ENCODE measurements around the gene DSG3.
A peak's percentile ranks its signal among the peaks of the same experiment; 100 is the strongest.
"Not testable (repeated sequence)": the region's sequence is repeated elsewhere in the genome, so short reads cannot be mapped to it uniquely, and the experiment has no call there.

Gene DSG3

GRCh38 chr18:31491586-31491985 is 44.0 kb downstream of the DSG3 start:
- Mint-ChIP-seq H3K36me3 (ENCODE audit: low read depth) (no peaks in the 10 kb centered on the region), H3K4me1 (ENCODE audit: low read depth) (no peaks in the 10 kb centered on the region)

GRCh38 chr18:31492671-31493070 is 45.1 kb downstream of the DSG3 start:
- Mint-ChIP-seq H3K27me3 (ENCODE audit: low read depth) (peaks cover 20% of the 10 kb centered on the region), H3K9me3 (no peaks in the 10 kb centered on the region), H3K36me3 (ENCODE audit: low read depth) (no peaks in the 10 kb centered on the region), H3K4me3 (no peak overlapping the region), H3K4me1 (ENCODE audit: low read depth) (no peaks in the 10 kb centered on the region), H3K27ac (no peak overlapping the region)

More at GRCh38 chr18:31491586-31491985, 44.0 kb downstream of the DSG3 start:
- Mint-ChIP-seq H3K4me3 (no peak overlapping the region), H3K27ac (no peak overlapping the region), H3K27me3 (ENCODE audit: low read depth) (peaks cover 10% of the 10 kb centered on the region), H3K9me3 (no peaks in the 10 kb centered on the region)

- H3K36me3 Mint-ChIP-seq (ENCODE audit: low read depth) = no peaks in the 10 kb centered on the region
- H3K27ac Mint-ChIP-seq = no peak overlapping the region
- H3K4me3 Mint-ChIP-seq = no peak overlapping the region
Observed at GRCh38 chr18:31493171-31493570, 45.6 kb downstream of the DSG3 start.

GRCh38 chr18:31493941-31494340 is 46.4 kb downstream of the DSG3 start:
- Mint-ChIP-seq H3K9me3 (no peaks in the 10 kb centered on the region), H3K36me3 (ENCODE audit: low read depth) (no peaks in the 10 kb centered on the region), H3K27me3 (ENCODE audit: low read depth) (peaks cover 26% of the 10 kb centered on the region), H3K4me3 (no peak overlapping the region), H3K4me1 (ENCODE audit: low read depth) (peaks cover 1% of the 10 kb centered on the region), H3K27ac (no peak overlapping the region)

More at GRCh38 chr18:31493171-31493570, 45.6 kb downstream of the DSG3 start:
- Mint-ChIP-seq H3K27me3 (ENCODE audit: low read depth) (peaks cover 20% of the 10 kb centered on the region), H3K4me1 (ENCODE audit: low read depth) (no peaks in the 10 kb centered on the region), H3K9me3 (no peaks in the 10 kb centered on the region)

- H3K4me3 Mint-ChIP-seq; H3K36me3 Mint-ChIP-seq (ENCODE audit: low read depth); H3K9me3 Mint-ChIP-seq; H3K27ac Mint-ChIP-seq; H3K4me1 Mint-ChIP-seq (ENCODE audit: low read depth): not testable (repeated sequence)
- H3K27me3 Mint-ChIP-seq (ENCODE audit: low read depth) = peaks cover 33% of the 10 kb centered on the region
Observed at GRCh38 chr18:31494705-31495244, 47.2 kb downstream of the DSG3 start.

- Mint-ChIP-seq H3K4me3 (no peak overlapping the region), H3K9me3 (no peaks in the 10 kb centered on the region), H3K4me1 (ENCODE audit: low read depth) (peaks cover 1% of the 10 kb centered on the region), H3K27ac (no peak overlapping the region), H3K27me3 (ENCODE audit: low read depth) (peaks cover 44% of the 10 kb centered on the region), H3K36me3 (ENCODE audit: low read depth) (no peaks in the 10 kb centered on the region)
Observed at GRCh38 chr18:31497404-31497835, 49.9 kb downstream of the DSG3 start.

- no peaks in the 10 kb centered on the region for H3K36me3 Mint-ChIP-seq (ENCODE audit: low read depth)
- no peaks in the 10 kb centered on the region for H3K9me3 Mint-ChIP-seq
- no peak within 1 kb of the TSS for H3K27ac Mint-ChIP-seq
- peak within 1 kb of the TSS; percentile 68 for H3K4me3 Mint-ChIP-seq
- H3K27me3 Mint-ChIP-seq (ENCODE audit: low read depth) = peaks cover 44% of the 10 kb centered on the region
- peaks cover 1% of the 10 kb centered on the region for H3K4me1 Mint-ChIP-seq (ENCODE audit: low read depth)
Observed at GRCh38 chr18:31497836-31498573, 50.5 kb downstream of the DSG3 start, which contains the start of gene DSG2. Gene DSG2 (plus strand): TSS chr18:31498177. CDS start chr18:31498252, 75 bp downstream.

GRCh38 chr18:31498574-31499524 is 51.3 kb downstream of the DSG3 start:
- H3K36me3 Mint-ChIP-seq (ENCODE audit: low read depth) = no peaks in the 10 kb centered on the region
- H3K4me1 Mint-ChIP-seq (ENCODE audit: low read depth) = peaks cover 1% of the 10 kb centered on the region
- H3K27me3 Mint-ChIP-seq (ENCODE audit: low read depth) = peaks cover 44% of the 10 kb centered on the region
- H3K27ac Mint-ChIP-seq = no peak overlapping the region
- peak overlapping the region; percentile 68 for H3K4me3 Mint-ChIP-seq
- H3K9me3 Mint-ChIP-seq = no peaks in the 10 kb centered on the region

- Mint-ChIP-seq H3K36me3 (ENCODE audit: low read depth) (no peaks in the 10 kb centered on the region), H3K27ac (no peak overlapping the region), H3K4me3 (no peak overlapping the region), H3K27me3 (ENCODE audit: low read depth) (peaks cover 44% of the 10 kb centered on the region), H3K9me3 (no peaks in the 10 kb centered on the region), H3K4me1 (ENCODE audit: low read depth) (peaks cover 1% of the 10 kb centered on the region)
Observed at GRCh38 chr18:31500051-31500688, 52.6 kb downstream of the DSG3 start.

GRCh38 chr18:31503011-31503410 is 55.5 kb downstream of the DSG3 start:
- no peaks in the 10 kb centered on the region for H3K9me3 Mint-ChIP-seq
- H3K4me1 Mint-ChIP-seq (ENCODE audit: low read depth) = peaks cover 1% of the 10 kb centered on the region
- H3K27ac Mint-ChIP-seq = no peak overlapping the region
- peaks cover 24% of the 10 kb centered on the region for H3K27me3 Mint-ChIP-seq (ENCODE audit: low read depth)
- no peaks in the 10 kb centered on the region for H3K36me3 Mint-ChIP-seq (ENCODE audit: low read depth)
- no peak overlapping the region for H3K4me3 Mint-ChIP-seq

GRCh38 chr18:31504455-31505147 is 57.1 kb downstream of the DSG3 start:
- no peak overlapping the region for H3K27ac Mint-ChIP-seq
- H3K9me3 Mint-ChIP-seq = no peaks in the 10 kb centered on the region
- no peak overlapping the region for H3K4me3 Mint-ChIP-seq

GRCh38 chr18:31505156-31505555 is 57.6 kb downstream of the DSG3 start:
- no peaks in the 10 kb centered on the region for H3K36me3 Mint-ChIP-seq (ENCODE audit: low read depth)
- H3K9me3 Mint-ChIP-seq = no peaks in the 10 kb centered on the region
- H3K27me3 Mint-ChIP-seq (ENCODE audit: low read depth) = peaks cover 10% of the 10 kb centered on the region
- no peak overlapping the region for H3K27ac Mint-ChIP-seq
- no peaks in the 10 kb centered on the region for H3K4me1 Mint-ChIP-seq (ENCODE audit: low read depth)
- no peak overlapping the region for H3K4me3 Mint-ChIP-seq

More at GRCh38 chr18:31504455-31505147, 57.1 kb downstream of the DSG3 start:
- Mint-ChIP-seq H3K27me3 (ENCODE audit: low read depth) (peaks cover 11% of the 10 kb centered on the region), H3K4me1 (ENCODE audit: low read depth) (no peaks in the 10 kb centered on the region), H3K36me3 (ENCODE audit: low read depth) (no peaks in the 10 kb centered on the region)

GRCh38 chr18:31506024-31506742 is 58.6 kb downstream of the DSG3 start:
- H3K27ac Mint-ChIP-seq = no peak overlapping the region
- H3K4me3 Mint-ChIP-seq = no peak overlapping the region
- no peaks in the 10 kb centered on the region for H3K9me3 Mint-ChIP-seq
- no peaks in the 10 kb centered on the region for H3K36me3 Mint-ChIP-seq (ENCODE audit: low read depth)
- H3K27me3 Mint-ChIP-seq (ENCODE audit: low read depth) = peaks cover 4% of the 10 kb centered on the region
- H3K4me1 Mint-ChIP-seq (ENCODE audit: low read depth) = no peaks in the 10 kb centered on the region
